ENCODE measurements around the gene CYP4F12. TPM values are rescaled to one million over a fixed set of nuclear protein-coding genes. Genes with fewer than 3 reads are reported as not detected.
"Not testable (repeated sequence)": the region's sequence is repeated elsewhere in the genome, so short reads cannot be mapped to it uniquely, and the experiment has no call there.

The CYP4F12 gene
- total RNA-seq, 1 experiment from 2014 or later, result not detected

- Histone ChIP-seq H3K36me3 (replicated peaks; ENCODE audit: control insufficient read depth, insufficient read depth, low read length) (no peaks in the 10 kb centered on the region), H3K4me3 (ENCODE audit: insufficient read depth, low read depth, low read length) (no peak overlapping the region), H3K27me3 (ENCODE audit: control insufficient read depth, insufficient read depth, low read length) (no peaks in the 10 kb centered on the region)
- no peak for DNase-seq
These were observed 1.6 kb upstream of the CYP4F12 start for GRCh38 chr19:15671237-15671821.

GRCh38 chr19:15671891-15672579 lies 852 bp upstream of the CYP4F12 start:
- H3K36me3 ChIP-seq (replicated peaks; ENCODE audit: control insufficient read depth, insufficient read depth, low read length), result no peaks in the 10 kb centered on the region
- no peaks in the 10 kb centered on the region for H3K27me3 ChIP-seq (ENCODE audit: control insufficient read depth, insufficient read depth, low read length)
- H3K4me3 ChIP-seq (ENCODE audit: insufficient read depth, low read depth, low read length), result no peak overlapping the region
- no peak for DNase-seq

GRCh38 chr19:15673176-15673654 lies 328 bp downstream of the CYP4F12 start:
- no peak for DNase-seq
- H3K27me3 ChIP-seq (ENCODE audit: control insufficient read depth, insufficient read depth, low read length), result no peaks in the 10 kb centered on the region
- no peaks in the 10 kb centered on the region for H3K36me3 ChIP-seq (replicated peaks; ENCODE audit: control insufficient read depth, insufficient read depth, low read length)
- no peak overlapping the region for H3K4me3 ChIP-seq (ENCODE audit: insufficient read depth, low read depth, low read length)

- H3K27me3 ChIP-seq (ENCODE audit: control insufficient read depth, insufficient read depth, low read length), result no peaks in the 10 kb centered on the region
- no peak for DNase-seq
- no peaks in the 10 kb centered on the region for H3K36me3 ChIP-seq (replicated peaks; ENCODE audit: control insufficient read depth, insufficient read depth, low read length)
- H3K4me3 ChIP-seq (ENCODE audit: insufficient read depth, low read depth, low read length), result no peak overlapping the region
These were observed 2.7 kb downstream of the CYP4F12 start for GRCh38 chr19:15675560-15675959.

GRCh38 chr19:15679089-15679488 lies 6.2 kb downstream of the CYP4F12 start:
- no peak overlapping the region for H3K4me3 ChIP-seq (ENCODE audit: insufficient read depth, low read depth, low read length)
- no peaks in the 10 kb centered on the region for H3K36me3 ChIP-seq (replicated peaks; ENCODE audit: control insufficient read depth, insufficient read depth, low read length)
- H3K27me3 ChIP-seq (ENCODE audit: control insufficient read depth, insufficient read depth, low read length), result no peaks in the 10 kb centered on the region
- DNase-seq, result no peak

GRCh38 chr19:15679865-15680264 lies 7.0 kb downstream of the CYP4F12 start:
- not testable (repeated sequence) for H3K27me3 ChIP-seq (ENCODE audit: control insufficient read depth, insufficient read depth, low read length); H3K4me3 ChIP-seq (ENCODE audit: insufficient read depth, low read depth, low read length); H3K36me3 ChIP-seq (replicated peaks; ENCODE audit: control insufficient read depth, insufficient read depth, low read length); DNase-seq

GRCh38 chr19:15680478-15681322 lies 7.8 kb downstream of the CYP4F12 start:
- no peaks in the 10 kb centered on the region for H3K27me3 ChIP-seq (ENCODE audit: control insufficient read depth, insufficient read depth, low read length)
- DNase-seq, result no peak

GRCh38 chr19:15683411-15683810 lies 10.5 kb downstream of the CYP4F12 start:
- H3K36me3 ChIP-seq (replicated peaks; ENCODE audit: control insufficient read depth, insufficient read depth, low read length), result no peaks in the 10 kb centered on the region
- no peaks in the 10 kb centered on the region for H3K27me3 ChIP-seq (ENCODE audit: control insufficient read depth, insufficient read depth, low read length)
- no peak overlapping the region for H3K4me3 ChIP-seq (ENCODE audit: insufficient read depth, low read depth, low read length)
- no peak for DNase-seq

More at GRCh38 chr19:15680478-15681322, 7.8 kb downstream of the CYP4F12 start:
- H3K36me3 ChIP-seq (replicated peaks; ENCODE audit: control insufficient read depth, insufficient read depth, low read length), result no peaks in the 10 kb centered on the region
- H3K4me3 ChIP-seq (ENCODE audit: insufficient read depth, low read depth, low read length), result no peak overlapping the region

GRCh38 chr19:15684828-15685227 lies 11.9 kb downstream of the CYP4F12 start:
- Histone ChIP-seq H3K4me3 (ENCODE audit: insufficient read depth, low read depth, low read length) (no peak overlapping the region), H3K36me3 (replicated peaks; ENCODE audit: control insufficient read depth, insufficient read depth, low read length) (no peaks in the 10 kb centered on the region), H3K27me3 (ENCODE audit: control insufficient read depth, insufficient read depth, low read length) (no peaks in the 10 kb centered on the region)
- DNase-seq, result no peak

GRCh38 chr19:15696654-15697194 lies 23.8 kb downstream of the CYP4F12 start:
- no peak overlapping the region for H3K4me3 ChIP-seq (ENCODE audit: insufficient read depth, low read depth, low read length)
- H3K27me3 ChIP-seq (ENCODE audit: control insufficient read depth, insufficient read depth, low read length), result no peaks in the 10 kb centered on the region
- no peaks in the 10 kb centered on the region for H3K36me3 ChIP-seq (replicated peaks; ENCODE audit: control insufficient read depth, insufficient read depth, low read length)
- no peak for DNase-seq

GRCh38 chr19:15701757-15702533 lies 29.1 kb downstream of the CYP4F12 start:
- Histone ChIP-seq H3K36me3 (replicated peaks; ENCODE audit: control insufficient read depth, insufficient read depth, low read length) (no peaks in the 10 kb centered on the region), H3K4me3 (ENCODE audit: insufficient read depth, low read depth, low read length) (no peak overlapping the region), H3K27me3 (ENCODE audit: control insufficient read depth, insufficient read depth, low read length) (no peaks in the 10 kb centered on the region)
- DNase-seq, result no peak

GRCh38 chr19:15702534-15702930 lies 29.6 kb downstream of the CYP4F12 start:
- Histone ChIP-seq H3K27me3 (ENCODE audit: control insufficient read depth, insufficient read depth, low read length) (no peaks in the 10 kb centered on the region), H3K4me3 (ENCODE audit: insufficient read depth, low read depth, low read length) (no peak overlapping the region), H3K36me3 (replicated peaks; ENCODE audit: control insufficient read depth, insufficient read depth, low read length) (no peaks in the 10 kb centered on the region)
- no peak for DNase-seq

- DNase-seq, result no peak
- Histone ChIP-seq H3K36me3 (replicated peaks; ENCODE audit: control insufficient read depth, insufficient read depth, low read length) (no peaks in the 10 kb centered on the region), H3K27me3 (ENCODE audit: control insufficient read depth, insufficient read depth, low read length) (no peaks in the 10 kb centered on the region), H3K4me3 (ENCODE audit: insufficient read depth, low read depth, low read length) (no peak overlapping the region)
These were observed 41.8 kb downstream of the CYP4F12 start for GRCh38 chr19:15714638-15715037.

GRCh38 chr19:15715642-15716041 lies 42.8 kb downstream of the CYP4F12 start:
- no peak for DNase-seq
- no peaks in the 10 kb centered on the region for H3K36me3 ChIP-seq (replicated peaks; ENCODE audit: control insufficient read depth, insufficient read depth, low read length)
- no peak overlapping the region for H3K4me3 ChIP-seq (ENCODE audit: insufficient read depth, low read depth, low read length)
- H3K27me3 ChIP-seq (ENCODE audit: control insufficient read depth, insufficient read depth, low read length), result no peaks in the 10 kb centered on the region
